ENCODE measurements around the gene RNGTT. TPM values are rescaled to one million over a fixed set of nuclear protein-coding genes. Genes with fewer than 3 reads are reported as not detected.

RNGTT gene
- total RNA-seq, 1 experiment from 2014 or later = 15.7 TPM

DNA sequence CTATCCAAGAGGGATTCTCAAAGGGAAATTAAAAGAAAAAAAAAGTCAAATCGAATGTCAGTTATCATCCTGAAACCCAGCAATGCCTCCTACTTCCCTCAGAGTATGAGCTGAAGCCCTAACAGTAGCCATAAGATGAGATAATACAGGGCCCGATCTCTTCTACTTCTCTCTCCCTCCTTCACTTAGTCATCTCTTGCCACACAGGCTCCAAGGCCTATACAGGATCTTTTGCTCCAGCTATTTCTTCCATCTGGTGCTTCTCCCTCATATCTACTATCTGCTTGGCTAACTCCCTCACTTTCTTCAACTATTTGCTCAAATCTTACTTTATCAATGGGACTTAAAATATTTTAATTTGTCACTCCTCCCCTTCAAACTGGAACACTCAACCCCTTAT is 215.3 kb downstream of the RNGTT start:
- H3K27ac ChIP-seq (ENCODE audit: low read length) = no peak overlapping the region
- DNase-seq = no peak
- no TSS peak for BruUV-seq (replicated peaks)
- H4K20me1 ChIP-seq (ENCODE audit: low read length) = no peaks in the 10 kb centered on the region
- no peaks in the 10 kb centered on the region for H3K9me3 ChIP-seq (ENCODE audit: low read length)
- H3K4me3 ChIP-seq (ENCODE audit: low read length) = no peak overlapping the region
- H3K4me2 ChIP-seq (ENCODE audit: low read length) = no peak overlapping the region
- intact Hi-C loops (cut with micrococcal nuclease) = no loop called here
- TF ChIP-seq EZH2phosphoT487 (IDR thresholded peaks at IDR 0.05; ENCODE audit: borderline replicate concordance, low read length) = no peak
- TF ChIP-seq EZH2 (IDR thresholded peaks at IDR 0.05; ENCODE audit: low read length, unreplicated experiment) = no peak
- TF ChIP-seq, protein P1, sequence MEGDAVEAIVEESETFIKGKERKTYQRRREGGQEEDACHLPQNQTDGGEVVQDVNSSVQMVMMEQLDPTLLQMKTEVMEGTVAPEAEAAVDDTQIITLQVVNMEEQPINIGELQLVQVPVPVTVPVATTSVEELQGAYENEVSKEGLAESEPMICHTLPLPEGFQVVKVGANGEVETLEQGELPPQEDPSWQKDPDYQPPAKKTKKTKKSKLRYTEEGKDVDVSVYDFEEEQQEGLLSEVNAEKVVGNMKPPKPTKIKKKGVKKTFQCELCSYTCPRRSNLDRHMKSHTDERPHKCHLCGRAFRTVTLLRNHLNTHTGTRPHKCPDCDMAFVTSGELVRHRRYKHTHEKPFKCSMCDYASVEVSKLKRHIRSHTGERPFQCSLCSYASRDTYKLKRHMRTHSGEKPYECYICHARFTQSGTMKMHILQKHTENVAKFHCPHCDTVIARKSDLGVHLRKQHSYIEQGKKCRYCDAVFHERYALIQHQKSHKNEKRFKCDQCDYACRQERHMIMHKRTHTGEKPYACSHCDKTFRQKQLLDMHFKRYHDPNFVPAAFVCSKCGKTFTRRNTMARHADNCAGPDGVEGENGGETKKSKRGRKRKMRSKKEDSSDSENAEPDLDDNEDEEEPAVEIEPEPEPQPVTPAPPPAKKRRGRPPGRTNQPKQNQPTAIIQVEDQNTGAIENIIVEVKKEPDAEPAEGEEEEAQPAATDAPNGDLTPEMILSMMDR (conservative IDR thresholded peaks at IDR 0.05; ENCODE audit: low read depth, low read length) = no peak
- no peak overlapping the region for H2AFZ ChIP-seq (ENCODE audit: low read length)
- H3K79me2 ChIP-seq (ENCODE audit: low read length) = no peaks in the 10 kb centered on the region
- no peak for ATAC-seq
- H3K27me3 ChIP-seq (ENCODE audit: low read length) = no peaks in the 10 kb centered on the region
- no peaks in the 10 kb centered on the region for H3K4me1 ChIP-seq (ENCODE audit: insufficient read depth, low read length)
- H3K36me3 ChIP-seq (ENCODE audit: low read depth, low read length) = no peaks in the 10 kb centered on the region
- ChIA-PET POLR2A (ENCODE audit: unreplicated experiment) (no interaction called here), CTCF (no interaction called here)
- no peak overlapping the region for H3K9ac ChIP-seq (ENCODE audit: low read length)
- no peaks in the 10 kb centered on the region for H3F3A ChIP-seq (ENCODE audit: low read length, unreplicated experiment)
- H3K9me2 ChIP-seq (replicated peaks; ENCODE audit: low read length) = no peaks in the 10 kb centered on the region

DNA sequence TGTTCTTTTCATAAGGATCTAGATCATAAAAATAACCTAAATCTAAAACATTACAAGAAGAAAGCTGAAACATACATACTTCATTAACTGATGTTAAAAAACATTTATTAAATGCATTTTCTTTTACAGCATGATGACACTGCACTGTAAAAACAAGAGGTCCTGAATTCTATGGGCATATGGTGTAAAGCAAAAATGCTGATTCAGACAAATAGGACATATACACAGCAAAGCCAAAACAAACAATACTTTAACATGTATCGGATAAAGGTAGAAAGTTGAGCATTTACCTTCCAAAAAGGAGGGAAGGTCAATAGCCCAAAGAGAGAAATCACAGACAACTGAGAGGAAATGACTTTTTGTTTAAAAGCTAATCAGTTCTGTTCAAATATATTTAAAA is 221.5 kb downstream of the RNGTT start:
- no TSS peak for BruUV-seq (replicated peaks)
- H4K20me1 ChIP-seq (ENCODE audit: low read length) = no peaks in the 10 kb centered on the region
- no peaks in the 10 kb centered on the region for H3F3A ChIP-seq (ENCODE audit: low read length, unreplicated experiment)
- no peaks in the 10 kb centered on the region for H3K36me3 ChIP-seq (ENCODE audit: low read depth, low read length)
- no peaks in the 10 kb centered on the region for H3K27me3 ChIP-seq (ENCODE audit: low read length)
- no peak overlapping the region for H3K9ac ChIP-seq (ENCODE audit: low read length)
- DNase-seq (no peak), ATAC-seq (no peak)
- POLR2A ChIA-PET (ENCODE audit: unreplicated experiment) = interaction anchor here (0.5 kb wide), 1 partner anchor 1898 kb away, joined by 5 read pairs; no protein-coding TSS in a partner anchor
- CTCF ChIA-PET = no interaction called here
- no peak overlapping the region for H3K4me2 ChIP-seq (ENCODE audit: low read length)
- no peaks in the 10 kb centered on the region for H3K9me2 ChIP-seq (replicated peaks; ENCODE audit: low read length)
- intact Hi-C loops (cut with micrococcal nuclease) = no loop called here
- no peak overlapping the region for H2AFZ ChIP-seq (ENCODE audit: low read length)
- H3K79me2 ChIP-seq (ENCODE audit: low read length) = no peaks in the 10 kb centered on the region
- no peak overlapping the region for H3K4me3 ChIP-seq (ENCODE audit: low read length)
- no peaks in the 10 kb centered on the region for H3K9me3 ChIP-seq (ENCODE audit: low read length)
- H3K4me1 ChIP-seq (ENCODE audit: insufficient read depth, low read length) = no peaks in the 10 kb centered on the region
- TF ChIP-seq EZH2 (IDR thresholded peaks at IDR 0.05; ENCODE audit: low read length, unreplicated experiment) (no peak), EZH2phosphoT487 (IDR thresholded peaks at IDR 0.05; ENCODE audit: borderline replicate concordance, low read length) (no peak)
- TF ChIP-seq, protein P1 (conservative IDR thresholded peaks at IDR 0.05; ENCODE audit: low read depth, low read length) = no peak
- H3K27ac ChIP-seq (ENCODE audit: low read length) = no peak overlapping the region

DNA sequence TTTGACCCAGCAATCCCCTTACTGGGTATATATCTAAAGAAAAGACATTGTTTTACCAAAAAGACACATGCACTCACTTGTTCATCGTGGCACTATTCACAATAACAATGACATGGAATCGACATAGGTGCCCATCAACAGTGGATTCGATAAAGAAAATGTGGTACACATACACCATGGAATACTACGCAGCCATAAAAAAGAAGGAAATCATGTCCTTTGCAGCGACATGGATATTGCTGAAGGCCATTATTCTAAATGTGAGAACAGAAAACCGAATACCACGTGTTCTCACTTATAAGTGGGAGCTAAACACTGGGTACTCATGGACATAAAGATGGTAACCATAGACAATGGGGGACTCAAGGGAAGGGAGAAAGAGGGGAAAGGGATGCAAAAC is 222.3 kb downstream of the RNGTT start:
- ChIA-PET POLR2A (ENCODE audit: unreplicated experiment) (no interaction called here), CTCF (no interaction called here)
- intact Hi-C loops (cut with micrococcal nuclease) = no loop called here
- DNase-seq (no peak), ATAC-seq (no peak)
- no peaks in the 10 kb centered on the region for H3K4me1 ChIP-seq (ENCODE audit: insufficient read depth, low read length)
- no peak overlapping the region for H2AFZ ChIP-seq (ENCODE audit: low read length)
- H3K27me3 ChIP-seq (ENCODE audit: low read length) = no peaks in the 10 kb centered on the region
- no peaks in the 10 kb centered on the region for H4K20me1 ChIP-seq (ENCODE audit: low read length)
- no peak overlapping the region for H3K4me2 ChIP-seq (ENCODE audit: low read length)
- H3K27ac ChIP-seq (ENCODE audit: low read length) = no peak overlapping the region
- no peaks in the 10 kb centered on the region for H3K79me2 ChIP-seq (ENCODE audit: low read length)
- no peaks in the 10 kb centered on the region for H3K9me2 ChIP-seq (replicated peaks; ENCODE audit: low read length)
- no peak overlapping the region for H3K9ac ChIP-seq (ENCODE audit: low read length)
- no peaks in the 10 kb centered on the region for H3K36me3 ChIP-seq (ENCODE audit: low read depth, low read length)
- TF ChIP-seq EZH2 (IDR thresholded peaks at IDR 0.05; ENCODE audit: low read length, unreplicated experiment) (no peak), EZH2phosphoT487 (IDR thresholded peaks at IDR 0.05; ENCODE audit: borderline replicate concordance, low read length) (no peak)
- TF ChIP-seq, protein P1 (conservative IDR thresholded peaks at IDR 0.05; ENCODE audit: low read depth, low read length) = no peak
- H3K4me3 ChIP-seq (ENCODE audit: low read length) = no peak overlapping the region
- no TSS peak for BruUV-seq (replicated peaks)
- H3K9me3 ChIP-seq (ENCODE audit: low read length) = no peaks in the 10 kb centered on the region
- H3F3A ChIP-seq (ENCODE audit: low read length, unreplicated experiment) = no peaks in the 10 kb centered on the region

Measured in PC-3 (cell line).